HEK293T (cell line): ENCODE measurements around the gene PEMT.

Experiments
- CTCF ChIA-PET: fragments of 350-600 bp; formaldehyde crosslinking; extraction: SDS; loops from one replicate; lab custom pipeline; 2021; ENCODE audit warnings: antibody characterized with exemption, inconsistent platforms; lab: Yijun Ruan, JAX
- POLR2A ChIA-PET: fragments of 350-600 bp; formaldehyde crosslinking; extraction: SDS; loops from one replicate; lab custom pipeline; 2020; ENCODE audit warnings: antibody characterized with exemption, inconsistent platforms; lab: Yijun Ruan, JAX
- DNase-seq: peaks from one replicate; pipeline ENCODE4 v3.0.0; 2012; ENCODE audit warnings: mixed read lengths; ENCODE audit errors: extremely low spot score
- ARNT ChIP-seq: fragments of 450-650 bp; IDR thresholded peaks from 2 replicates; pipeline ENCODE4 v1.6.1; 2017; ENCODE audit warnings: mild to moderate bottlenecking
- BHLHE40 ChIP-seq: fragments of 450-650 bp; IDR thresholded peaks from 2 replicates; pipeline ENCODE4 v1.6.1; 2016; ENCODE audit warnings: mild to moderate bottlenecking, moderate library complexity, borderline replicate concordance
- CTBP1 ChIP-seq: fragments of 450-650 bp; IDR thresholded peaks from 2 replicates; pipeline ENCODE4 v1.6.1; 2016; ENCODE audit warnings: borderline replicate concordance
- ELF4 ChIP-seq: fragments of 450-650 bp; IDR thresholded peaks from 2 replicates; pipeline ENCODE4 v1.6.1; 2017; ENCODE audit warnings: antibody characterized with exemption
- FOXA1 ChIP-seq: fragments of 450-650 bp; IDR thresholded peaks from 2 replicates; pipeline ENCODE4 v1.6.1; 2016; ENCODE audit warnings: mild to moderate bottlenecking
- FOXK2 ChIP-seq: fragments of 450-650 bp; IDR thresholded peaks from 2 replicates; pipeline ENCODE4 v1.6.1; 2016; ENCODE audit warnings: mild to moderate bottlenecking
- FOXM1 ChIP-seq: fragments of 450-650 bp; IDR thresholded peaks from 2 replicates; pipeline ENCODE4 v1.6.1; 2017; ENCODE audit warnings: mild to moderate bottlenecking, borderline replicate concordance
- HDGF ChIP-seq: fragments of 450-650 bp; IDR thresholded peaks from 2 replicates; pipeline ENCODE4 v1.6.1; 2017; ENCODE audit warnings: antibody characterized with exemption, borderline replicate concordance
- L3MBTL2 ChIP-seq: fragments of 450-650 bp; conservative IDR thresholded peaks from 2 replicates; pipeline ENCODE4 v1.6.1; 2016; ENCODE audit warnings: mild to moderate bottlenecking
- LEF1 ChIP-seq: fragments of 450-650 bp; IDR thresholded peaks from 2 replicates; pipeline ENCODE4 v1.6.1; 2017; ENCODE audit warnings: mild to moderate bottlenecking, borderline replicate concordance
- NFRKB ChIP-seq: fragments of 450-650 bp; IDR thresholded peaks from 2 replicates; pipeline ENCODE4 v1.6.1; 2016; ENCODE audit warnings: mild to moderate bottlenecking, moderate library complexity
- PKNOX1 ChIP-seq: fragments of 450-650 bp; IDR thresholded peaks from 2 replicates; pipeline ENCODE4 v1.6.1; 2016
- SP1 ChIP-seq: fragments of 450-650 bp; IDR thresholded peaks from 2 replicates; pipeline ENCODE4 v1.6.1; 2017
- SUZ12 ChIP-seq: fragments of 450-650 bp; IDR thresholded peaks from 2 replicates; pipeline ENCODE4 v1.6.1; 2016; ENCODE audit warnings: mild to moderate bottlenecking
- TARDBP ChIP-seq: fragments of 450-650 bp; IDR thresholded peaks from 2 replicates; pipeline ENCODE4 v1.6.1; 2016
- ZNF384 ChIP-seq: fragments of 450-650 bp; IDR thresholded peaks from 2 replicates; pipeline ENCODE4 v1.6.1; 2016

PEMT gene

GRCh38 chr17:17579691-17580090 lies 11.8 kb downstream of the PEMT start:
- ChIA-PET CTCF (interaction anchor here (0.6 kb wide), 1 partner anchor 11 kb away, joined by 3 read pairs; no protein-coding TSS in a partner anchor), POLR2A (interaction anchor here (5.5 kb wide), 1 partner anchor 11 kb away, joined by 35 read pairs; the partner anchor contains the start of gene PEMT)
- DNase-seq = no peak
- no peak for TF ChIP-seq HDGF
- TF ChIP-seq PKNOX1 = no peak

- ChIA-PET CTCF (interaction anchor here (0.9 kb wide), 2 partner anchors 8 to 65 kb away, joined by 3 read pairs; no protein-coding TSS in a partner anchor), POLR2A (no interaction called here)
- no peak for DNase-seq
- TF ChIP-seq FOXA1 = no peak
- TF ChIP-seq NFRKB = no peak
- TF ChIP-seq FOXM1 = no peak
- TF ChIP-seq PKNOX1 = no peak
Measured at GRCh38 chr17:17577373-17577772, 14.1 kb downstream of the PEMT start.

GRCh38 chr17:17576772-17577234 lies 14.7 kb downstream of the PEMT start:
- TF ChIP-seq NFRKB = no peak
- no peak for TF ChIP-seq PKNOX1
- TF ChIP-seq CTBP1 = no peak
- no peak for TF ChIP-seq ZNF384
- no peak for TF ChIP-seq ELF4
- no peak for TF ChIP-seq SP1
- TF ChIP-seq HDGF = no peak
- no peak for TF ChIP-seq ARNT
- no peak for TF ChIP-seq TARDBP
- no peak for TF ChIP-seq L3MBTL2
- no peak for TF ChIP-seq LEF1
- CTCF ChIA-PET = interaction anchor here (0.6 to 0.9 kb wide), 2 partner anchors 9 to 174 kb away, joined by 3 to 4 read pairs; no protein-coding TSS in a partner anchor
- POLR2A ChIA-PET = no interaction called here
- DNase-seq = no peak

- CTCF ChIA-PET = no interaction called here
- TF ChIP-seq TARDBP (no peak), HDGF (no peak), ZNF384 (no peak), ARNT (no peak)
- DNase-seq = no peak
Measured at GRCh38 chr17:17575360-17576251, 15.9 kb downstream of the PEMT start.

GRCh38 chr17:17573912-17574311 lies 17.6 kb downstream of the PEMT start:
- ChIA-PET POLR2A (interaction anchor here (2.3 kb wide), 1 partner anchor 17 kb away, joined by 5 read pairs; the partner anchor contains the start of gene PEMT), CTCF (no interaction called here)

More at GRCh38 chr17:17575360-17576251, 15.9 kb downstream of the PEMT start:
- POLR2A ChIA-PET = interaction anchor here (1.0 to 2.3 kb wide), 2 partner anchors 15 to 16 kb away, joined by 3 to 5 read pairs; partner anchors contain the start of gene PEMT

GRCh38 chr17:17572010-17572785 lies 19.3 kb downstream of the PEMT start:
- DNase-seq = no peak
- no peak for TF ChIP-seq BHLHE40
- TF ChIP-seq CTBP1 = no peak
- no peak for TF ChIP-seq FOXA1
- TF ChIP-seq ARNT = no peak
- no peak for TF ChIP-seq HDGF
- no peak for TF ChIP-seq FOXM1
- CTCF ChIA-PET = interaction anchor here (1.4 to 2.2 kb wide), 2 partner anchors 14 to 19 kb away, joined by 5 to 7 read pairs; partner anchors contain the start of gene PEMT
- POLR2A ChIA-PET = interaction anchor here (0.7 to 1.2 kb wide), 3 partner anchors 20 to 63 kb away, joined by 3 read pairs; partner anchors contain the start of gene PEMT

More at GRCh38 chr17:17573912-17574311, 17.6 kb downstream of the PEMT start:
- DNase-seq = no peak
- no peak for TF ChIP-seq HDGF
- no peak for TF ChIP-seq SUZ12
- no peak for TF ChIP-seq L3MBTL2
- no peak for TF ChIP-seq ARNT
- TF ChIP-seq FOXK2 = no peak
- TF ChIP-seq ZNF384 = no peak
